HUDEP-2 (cell line): ENCODE data around the gene ZNF428.
A peak's percentile ranks its signal among the peaks of the same experiment; 100 is the strongest.
"Not testable (repeated sequence)": the region's sequence is repeated elsewhere in the genome, so short reads cannot be mapped to it uniquely, and the experiment has no call there.

Experiments used
- DNase-seq, 76 experiments: peaks; one replicate each; lab custom pipeline; 2025; ENCODE audit not compliant: unreplicated experiment in 76 of 76; lab: John Stamatoyannopoulos, UW

Gene ZNF428

DNA sequence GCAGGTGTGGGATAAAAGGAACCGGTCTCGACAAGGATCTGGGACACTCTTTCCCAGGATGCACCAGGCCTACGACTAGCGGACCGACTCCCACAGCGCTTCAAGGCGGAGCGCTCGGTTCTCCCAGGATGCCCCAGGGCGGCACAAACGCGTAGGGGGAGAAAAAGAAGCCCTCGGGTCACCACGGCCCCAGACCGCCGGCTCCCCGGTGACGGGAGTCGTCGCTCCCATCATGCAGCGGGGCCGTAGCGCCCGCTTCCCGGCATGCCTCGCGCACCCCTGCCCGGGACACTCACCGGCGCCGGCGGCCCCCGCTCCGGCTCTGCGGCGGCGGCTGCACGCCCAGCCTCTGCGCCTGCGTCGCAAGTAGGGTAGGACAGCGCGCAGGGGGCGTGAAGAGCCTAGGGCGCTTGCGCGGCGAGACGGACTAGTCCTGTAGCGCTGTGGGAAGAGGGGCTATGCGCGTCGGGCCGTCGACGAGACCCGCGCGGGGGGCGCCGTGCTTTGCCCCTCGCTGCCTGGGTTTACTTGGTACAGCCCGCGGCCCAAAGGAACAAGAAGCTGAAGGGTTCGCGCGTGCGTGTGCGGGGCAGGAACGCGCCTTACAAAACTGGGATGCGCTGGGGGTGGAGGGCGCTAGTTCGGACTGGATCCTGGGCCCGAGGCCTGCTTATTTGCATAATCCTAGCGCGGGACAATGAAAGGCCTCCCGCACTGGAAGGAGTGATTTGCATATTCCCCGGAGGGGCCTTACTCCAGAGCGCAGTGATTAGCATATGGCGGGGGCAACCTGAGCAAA lies at the start of gene ZNF428:
TSS of gene ZNF428 (minus strand) at position 368 of the 799 bp plus-strand sequence. CDS start 5,325 bp downstream, outside the sequence.
- DNase-seq, result peak in 75 of 76 experiments; percentile 33 to 97 (median 82)

- peak; percentile 87 to 100 (median 100) for DNase-seq
These were observed 49.1 kb upstream of the ZNF428 start for GRCh38 chr19:43668406-43669109.

GRCh38 chr19:43667876-43668405 lies 48.5 kb upstream of the ZNF428 start:
- DNase-seq, result peak in 11 of 76 experiments; percentile 53 to 100 (median 68)

DNA sequence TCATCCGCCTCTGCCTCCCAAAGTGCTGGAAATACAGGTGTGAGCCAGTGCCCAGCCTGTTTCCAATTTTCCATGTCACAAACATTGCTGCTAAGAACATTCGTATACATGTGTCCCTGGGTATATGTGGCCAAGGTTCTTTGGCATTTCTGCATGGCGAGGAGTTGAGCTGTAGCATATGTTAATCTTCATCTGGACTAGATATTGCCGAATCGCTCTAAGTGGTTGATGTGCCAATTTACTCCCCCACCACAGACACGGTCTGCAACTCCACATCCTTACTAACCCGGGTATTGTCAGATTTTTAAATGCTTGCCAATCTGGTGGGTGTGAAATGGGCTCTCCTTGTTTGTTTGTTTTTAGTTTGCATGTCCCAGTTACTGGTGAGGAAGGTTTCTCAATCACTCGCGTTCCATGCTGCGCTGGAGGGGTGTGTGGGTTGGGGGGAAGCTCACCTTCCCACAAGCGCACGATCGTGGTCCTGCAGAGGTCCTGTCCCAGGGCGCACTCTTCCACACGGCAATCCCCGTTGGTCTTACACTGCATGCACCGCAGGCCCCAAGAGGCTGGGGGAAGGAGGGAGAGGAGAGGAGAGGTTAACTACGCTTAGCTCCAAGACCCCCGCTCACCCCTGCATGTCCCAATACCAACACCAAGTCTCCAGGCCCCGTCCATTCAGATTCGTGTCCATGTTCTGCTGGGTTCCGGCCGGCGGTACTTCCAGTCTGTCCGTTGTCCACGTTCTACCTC lies 47.9 kb upstream of the ZNF428 start:
- DNase-seq, result peak in 1 of 76 experiments; percentile 9

DNA sequence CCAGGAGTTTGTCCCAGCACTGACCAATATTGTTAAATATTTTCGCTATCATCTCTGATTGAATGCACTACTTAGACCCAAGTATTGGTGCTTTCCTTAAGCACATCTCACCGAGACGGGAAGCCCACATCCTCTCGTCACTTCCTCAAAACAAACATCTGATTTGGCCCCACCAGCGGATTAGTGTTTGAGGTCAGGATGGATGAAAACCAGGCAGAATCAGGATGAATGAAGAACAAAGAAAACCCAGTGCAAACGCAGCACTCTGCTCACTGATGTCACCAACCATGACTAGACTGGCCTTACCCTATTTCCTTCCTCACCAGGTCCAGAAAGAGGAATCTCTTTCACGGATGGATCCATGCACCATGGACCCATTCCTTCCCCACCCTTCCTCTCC lies 44.6 kb upstream of the ZNF428 start:
- DNase-seq, result no peak

DNA sequence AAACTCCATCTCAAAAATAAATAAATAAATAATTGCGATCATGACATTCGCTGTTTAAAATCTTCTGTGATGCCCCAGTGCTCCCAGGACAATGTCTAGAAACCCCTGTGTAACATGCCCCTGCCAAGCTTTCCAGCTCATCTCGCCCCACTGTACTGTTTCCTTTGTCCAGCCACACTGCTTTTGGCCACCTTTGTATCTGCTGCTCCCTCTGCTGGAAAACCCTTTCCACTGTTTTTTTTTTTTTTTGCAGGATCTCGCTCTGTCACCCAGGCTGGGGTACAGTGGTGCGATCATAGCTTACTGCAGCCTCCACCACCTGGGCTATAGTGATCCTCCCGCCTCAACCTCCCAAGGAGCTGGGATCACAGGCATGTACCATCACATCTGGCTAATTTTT lies 43.1 kb upstream of the ZNF428 start:
- peak in 5 of 76 experiments; percentile 12 to 31 (median 16) for DNase-seq

GRCh38 chr19:43660971-43661360 lies 41.5 kb upstream of the ZNF428 start:
- no peak for DNase-seq

- peak in 3 of 76 experiments; percentile 4 to 13 (median 10) for DNase-seq
These were observed 41.0 kb upstream of the ZNF428 start for GRCh38 chr19:43660301-43660970.

DNA sequence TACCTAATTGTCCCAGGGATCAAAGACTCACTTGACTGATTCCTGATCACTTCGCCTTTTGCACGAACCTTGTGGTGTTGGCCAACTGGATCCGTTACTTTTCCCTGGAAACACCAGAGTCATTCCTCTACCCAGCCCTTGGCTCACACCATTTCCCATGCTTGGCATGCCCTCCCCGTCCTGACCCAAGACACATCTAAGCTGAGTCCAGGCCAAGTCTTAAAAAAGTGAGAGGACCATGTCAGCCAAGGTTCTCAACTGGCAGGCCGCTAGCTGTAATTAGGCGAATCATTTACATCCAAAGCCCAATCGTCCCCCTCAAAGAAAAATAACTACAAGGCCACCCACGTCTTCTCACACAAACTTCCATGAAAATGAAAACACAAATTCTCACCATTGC lies 39.1 kb upstream of the ZNF428 start:
- DNase-seq, result no peak

- DNase-seq, result no peak
These were observed 38.6 kb upstream of the ZNF428 start for GRCh38 chr19:43658001-43658400.

DNA sequence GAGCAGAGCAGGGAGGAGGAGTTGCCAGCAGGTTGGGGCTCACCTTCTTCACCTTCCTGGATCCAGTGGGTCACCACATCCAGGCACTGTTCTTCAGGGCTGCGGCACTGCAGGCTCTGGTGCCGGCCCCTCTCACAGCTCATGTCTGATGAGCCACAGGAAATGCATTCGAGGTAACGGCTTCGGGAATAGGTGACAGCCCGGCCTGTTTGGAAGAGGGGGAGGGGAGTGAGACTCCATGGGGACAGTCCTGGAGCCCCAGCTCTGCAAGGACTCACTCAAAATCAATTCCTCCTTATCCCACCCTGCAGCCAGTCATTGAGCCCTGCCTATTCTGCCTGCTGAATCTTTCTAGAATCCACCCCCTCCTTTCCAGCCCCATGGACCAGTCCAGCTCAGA lies 37.0 kb upstream of the ZNF428 start:
- no peak for DNase-seq

GRCh38 chr19:43652546-43652874 lies 33.1 kb upstream of the ZNF428 start:
- no peak for DNase-seq

DNA sequence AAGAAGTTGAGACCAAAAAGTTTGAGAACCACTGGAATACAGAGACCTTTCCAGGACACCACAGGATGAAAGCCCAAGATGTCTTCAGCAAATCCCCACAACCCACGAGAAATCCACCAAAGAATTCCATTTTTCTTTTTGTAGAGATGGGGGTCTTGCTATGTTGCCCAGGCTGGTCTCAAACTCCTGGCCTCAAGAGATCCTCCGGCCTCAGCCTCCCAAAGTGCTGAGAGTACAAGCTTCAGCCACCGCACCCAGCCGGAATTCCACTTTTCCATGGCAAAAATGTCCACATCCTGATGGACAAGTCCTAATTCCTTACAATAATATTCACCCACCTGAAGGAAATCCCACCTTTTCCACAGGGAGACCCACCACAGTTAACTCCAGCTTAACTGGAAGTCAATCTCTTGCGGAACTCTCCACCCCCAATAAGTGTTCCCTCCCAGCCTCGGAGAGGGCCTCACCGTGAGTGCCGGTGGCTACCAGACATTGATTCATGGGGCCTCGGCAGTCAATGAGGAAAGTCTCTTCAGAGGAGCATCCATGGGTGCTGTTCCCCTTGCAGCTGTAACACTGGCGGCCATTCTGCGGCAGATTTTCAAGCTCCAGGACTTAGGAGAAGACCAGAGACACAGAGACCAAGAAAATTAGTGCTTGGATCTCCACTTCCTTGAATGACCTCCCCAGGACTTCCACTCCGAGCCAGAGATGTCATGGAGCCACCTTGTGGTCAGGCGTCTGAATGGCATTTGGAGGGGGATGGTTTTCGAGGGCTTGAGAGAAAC lies 32.5 kb upstream of the ZNF428 start:
- DNase-seq, result peak in 65 of 76 experiments; percentile 13 to 80 (median 58)

GRCh38 chr19:43650276-43650675 lies 30.8 kb upstream of the ZNF428 start:
- not testable (repeated sequence) for DNase-seq

GRCh38 chr19:43649514-43649913 lies 30.1 kb upstream of the ZNF428 start:
- DNase-seq, result no peak

- no peak for DNase-seq
These were observed 29.2 kb upstream of the ZNF428 start for GRCh38 chr19:43648633-43649032.

DNA sequence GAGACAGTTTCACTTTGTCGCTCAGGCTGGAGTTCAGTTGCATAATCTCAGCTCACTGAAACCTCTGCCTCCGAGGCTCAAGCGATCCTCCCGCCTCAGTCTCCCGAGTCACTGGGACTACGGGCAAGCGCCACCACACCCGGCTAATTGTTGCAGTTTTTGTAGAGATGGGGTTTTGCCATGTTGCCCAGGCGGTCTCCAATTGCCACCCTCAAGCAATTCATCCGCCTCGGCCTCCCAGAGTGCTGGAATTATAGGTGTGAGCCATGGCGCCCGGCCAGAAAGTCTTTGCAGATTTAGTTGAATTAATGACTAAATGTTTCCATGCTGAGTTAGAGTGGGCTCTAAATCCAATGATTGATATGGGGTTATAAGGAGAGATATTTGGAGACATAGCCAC lies 24.8 kb upstream of the ZNF428 start:
- no peak for DNase-seq

DNA sequence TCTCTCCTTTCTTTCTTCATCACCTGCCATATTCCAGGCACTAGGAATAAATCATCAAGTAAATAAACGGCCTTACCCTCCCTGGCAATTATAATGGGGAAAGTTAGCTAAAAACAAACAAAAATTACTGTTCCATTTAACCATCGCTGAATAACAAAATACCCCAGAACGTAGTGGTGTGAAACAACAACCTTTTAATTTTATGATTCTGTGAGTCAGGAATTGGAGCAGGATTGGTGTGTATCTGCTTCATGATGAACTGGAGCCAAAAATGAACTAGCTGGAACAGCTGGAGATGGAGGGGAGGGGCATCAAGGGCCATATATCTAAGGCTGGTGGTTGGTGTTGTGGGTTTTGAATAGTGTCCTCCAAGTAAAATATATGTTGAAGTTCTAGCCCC lies 23.9 kb upstream of the ZNF428 start:
- DNase-seq, result no peak

DNA sequence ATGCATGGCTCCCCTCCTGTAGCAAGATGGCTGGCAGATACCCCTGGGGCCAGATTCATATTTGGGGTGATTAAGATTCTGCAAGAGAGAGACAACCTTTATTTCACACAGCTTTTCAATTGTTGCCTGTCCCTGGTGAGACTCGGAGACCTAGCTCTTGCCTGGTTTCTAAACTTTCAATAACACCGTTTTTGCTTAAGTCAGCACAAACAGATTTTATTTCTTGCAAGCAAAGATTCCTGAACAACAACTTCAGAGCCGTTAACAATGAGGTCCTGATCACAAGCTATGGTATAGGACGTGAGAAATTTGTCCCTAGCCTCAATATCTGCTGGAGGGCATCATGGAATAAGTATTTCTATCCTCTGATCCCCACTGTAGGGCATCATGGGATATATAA lies 23.1 kb upstream of the ZNF428 start:
- no peak for DNase-seq

DNA sequence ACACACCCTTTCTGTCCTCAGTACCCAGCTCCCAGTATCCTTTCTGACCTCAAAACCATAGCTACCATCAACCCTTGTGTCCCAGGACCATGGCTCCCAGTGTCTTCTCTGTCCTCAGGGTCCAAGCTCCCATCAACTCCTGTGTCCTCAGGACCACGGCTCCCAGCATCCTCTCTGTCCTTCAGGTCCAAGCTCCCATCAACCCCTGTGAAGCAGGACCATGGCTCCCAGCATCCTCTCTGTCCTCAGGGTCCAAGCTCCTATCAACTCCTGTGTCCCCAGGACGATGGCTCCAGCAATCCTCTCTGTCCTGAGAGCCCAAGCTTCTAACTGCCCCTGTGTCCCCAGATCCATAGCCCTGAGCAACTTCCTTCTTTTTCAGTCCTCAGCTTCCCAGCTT lies 21.9 kb upstream of the ZNF428 start:
- DNase-seq, result no peak
